ENCODE data around the gene PTPN2.

GRCh38 chr18:12858991-12859390 lies 25.0 kb downstream of the PTPN2 start:
- no peak for TF ChIP-seq CTCF (conservative IDR thresholded peaks at IDR 0.05; ENCODE audit: low read depth, low read length)
- no peak for TF ChIP-seq EZH2 (IDR thresholded peaks at IDR 0.05; ENCODE audit: low read length, unreplicated experiment)
